Astrocyte of the spinal cord (primary cell): ENCODE results near the gene PELO.

Source experiments
- DNase-seq: peaks from one replicate; pipeline ENCODE4 v3.0.0; 2011; ENCODE audit warnings: low read depth, low spot score
- H3K4me3 ChIP-seq: 2 replicates; pipeline ENCODE4 v1.5.1; 2011; ENCODE audit warnings: low read depth, mild to moderate bottlenecking, low read length, moderate library complexity
- in situ Hi-C: cut with HindIII; loops from 2 replicates; pipeline ENCODE4 v1.10.0; 2017; ENCODE audit warnings: low sequenced_read_pairs
- TF ChIP-seq, protein P1 (sequence below): IDR thresholded peaks from 2 replicates; pipeline ENCODE4 v1.5.1; 2012; ENCODE audit warnings: low read depth, mild to moderate bottlenecking, low read length, inconsistent platforms

Gene PELO

DNA sequence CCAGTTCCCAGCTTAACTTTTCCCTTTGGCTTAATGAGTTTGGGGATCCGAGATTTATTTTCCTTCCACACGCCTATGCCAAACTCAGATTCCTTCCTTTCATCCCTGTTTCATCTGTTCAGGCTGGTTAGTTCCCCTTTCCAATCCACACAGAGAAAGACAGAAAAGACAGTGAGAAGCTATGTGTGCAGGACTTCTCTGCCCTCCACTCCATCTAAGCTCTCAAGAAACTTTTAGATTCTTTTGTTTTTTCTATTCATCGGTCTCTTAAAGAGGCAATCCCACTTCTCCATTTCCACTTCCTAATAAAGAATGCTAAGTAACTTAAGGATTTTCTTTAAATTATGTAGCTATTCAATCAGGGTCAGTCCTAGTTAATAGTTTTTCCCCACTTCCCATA, 11.2 kb downstream of the PELO start:
- TF ChIP-seq, protein P1, sequence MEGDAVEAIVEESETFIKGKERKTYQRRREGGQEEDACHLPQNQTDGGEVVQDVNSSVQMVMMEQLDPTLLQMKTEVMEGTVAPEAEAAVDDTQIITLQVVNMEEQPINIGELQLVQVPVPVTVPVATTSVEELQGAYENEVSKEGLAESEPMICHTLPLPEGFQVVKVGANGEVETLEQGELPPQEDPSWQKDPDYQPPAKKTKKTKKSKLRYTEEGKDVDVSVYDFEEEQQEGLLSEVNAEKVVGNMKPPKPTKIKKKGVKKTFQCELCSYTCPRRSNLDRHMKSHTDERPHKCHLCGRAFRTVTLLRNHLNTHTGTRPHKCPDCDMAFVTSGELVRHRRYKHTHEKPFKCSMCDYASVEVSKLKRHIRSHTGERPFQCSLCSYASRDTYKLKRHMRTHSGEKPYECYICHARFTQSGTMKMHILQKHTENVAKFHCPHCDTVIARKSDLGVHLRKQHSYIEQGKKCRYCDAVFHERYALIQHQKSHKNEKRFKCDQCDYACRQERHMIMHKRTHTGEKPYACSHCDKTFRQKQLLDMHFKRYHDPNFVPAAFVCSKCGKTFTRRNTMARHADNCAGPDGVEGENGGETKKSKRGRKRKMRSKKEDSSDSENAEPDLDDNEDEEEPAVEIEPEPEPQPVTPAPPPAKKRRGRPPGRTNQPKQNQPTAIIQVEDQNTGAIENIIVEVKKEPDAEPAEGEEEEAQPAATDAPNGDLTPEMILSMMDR = no peak
- DNase-seq = no peak
- peak overlapping the region; percentile 77 for H3K4me3 ChIP-seq
- in situ Hi-C loops = no loop called here

DNA sequence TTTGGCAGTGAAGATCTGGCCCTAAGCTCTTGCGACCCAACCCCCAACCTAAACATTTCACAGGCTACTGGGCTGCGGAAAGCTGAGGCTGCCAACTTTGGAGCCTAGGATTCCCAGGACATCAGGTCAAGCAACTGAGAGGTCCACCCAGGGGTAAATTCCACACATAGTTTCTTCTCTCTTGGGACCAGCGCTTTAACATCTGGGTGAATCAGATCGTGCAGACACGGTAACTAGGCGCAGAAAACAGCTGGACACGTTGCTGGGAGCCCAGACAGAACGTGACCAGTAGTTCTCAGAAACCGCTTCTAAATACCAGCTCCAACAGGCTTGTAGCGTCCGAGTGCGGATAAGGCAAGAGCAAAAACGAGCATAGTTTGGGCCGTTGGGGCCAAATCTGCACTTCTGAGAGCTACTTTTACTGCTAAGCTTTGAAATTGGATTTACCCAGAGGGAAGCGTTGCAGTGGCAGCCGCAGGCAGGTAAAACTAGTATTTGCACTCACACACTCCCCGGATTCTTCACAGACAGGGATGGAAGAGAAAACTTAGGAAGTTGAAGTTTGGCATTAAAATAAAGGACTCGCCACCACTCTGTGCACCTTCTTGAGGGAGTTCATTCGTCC, 11.8 kb downstream of the PELO start:
- in situ Hi-C loops = no loop called here
- TF ChIP-seq, protein P1 = no peak
- H3K4me3 ChIP-seq = peak overlapping the region; percentile 77
- peak; percentile 77 for DNase-seq

- DNase-seq = peak; percentile 94
- TF ChIP-seq, protein P1 = no peak
- peak overlapping the region; percentile 77 for H3K4me3 ChIP-seq
- in situ Hi-C loops = no loop called here
Measured at GRCh38 chr5:52799983-52800393, 12.3 kb downstream of the PELO start.

GRCh38 chr5:52800394-52801213, 12.9 kb downstream of the PELO start:
- in situ Hi-C loops = no loop called here
- H3K4me3 ChIP-seq = peak overlapping the region; percentile 77
- peak; percentile 81 for DNase-seq
- TF ChIP-seq, protein P1 = peak; percentile 16

DNA sequence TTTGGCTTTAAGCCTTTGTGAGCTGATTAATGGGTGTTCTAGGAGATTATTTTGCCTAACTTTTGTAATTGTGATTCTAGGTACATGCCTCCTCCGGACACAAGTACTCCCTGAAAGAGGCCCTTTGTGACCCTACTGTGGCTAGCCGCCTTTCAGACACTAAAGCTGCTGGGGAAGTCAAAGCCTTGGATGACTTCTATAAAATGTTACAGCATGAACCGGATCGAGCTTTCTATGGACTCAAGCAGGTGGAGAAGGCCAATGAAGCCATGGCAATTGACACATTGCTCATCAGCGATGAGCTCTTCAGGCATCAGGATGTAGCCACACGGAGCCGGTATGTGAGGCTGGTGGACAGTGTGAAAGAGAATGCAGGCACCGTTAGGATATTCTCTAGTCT, 13.6 kb downstream of the PELO start:
- DNase-seq = peak; percentile 32
- in situ Hi-C loops = no loop called here
- TF ChIP-seq, protein P1 = no peak
- H3K4me3 ChIP-seq = peak overlapping the region; percentile 77

DNA sequence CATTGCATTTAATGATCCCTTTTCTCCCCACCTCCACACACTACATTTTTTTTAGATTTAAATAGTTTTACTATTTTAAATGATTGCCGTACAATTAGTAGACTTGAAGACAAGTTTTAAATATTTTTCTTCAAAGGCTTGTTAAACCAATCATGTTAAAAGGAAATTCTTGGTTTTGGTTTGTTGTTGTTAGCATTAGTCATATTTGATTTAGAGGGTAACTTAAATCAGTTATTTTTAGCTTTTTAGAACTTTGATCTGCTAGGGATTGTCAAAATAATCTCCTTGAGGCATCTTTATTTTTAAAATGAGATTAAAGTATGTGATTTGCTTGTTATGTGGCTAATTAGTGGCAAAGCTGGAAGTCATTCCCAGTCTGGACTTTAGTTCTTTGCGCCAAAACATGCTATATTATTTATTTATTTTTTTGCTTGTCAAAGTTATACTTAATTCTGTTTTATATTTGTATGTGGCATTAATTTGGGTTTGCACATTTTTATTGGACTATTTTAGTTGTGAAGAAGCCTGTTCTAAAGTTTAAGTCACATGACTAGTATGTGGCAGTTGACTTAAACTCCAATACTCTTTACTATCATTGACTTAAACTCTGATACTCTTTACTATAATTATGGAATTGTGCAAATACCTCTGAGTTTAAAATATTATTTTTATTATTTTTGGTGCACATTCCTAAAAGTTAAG, 14.7 kb downstream of the PELO start:
- no peak for DNase-seq
- H3K4me3 ChIP-seq = peak overlapping the region; percentile 77
- TF ChIP-seq, protein P1 = no peak
- in situ Hi-C loops = no loop called here
